Skin epidermis (tissue), 12 donors: ENCODE results near the gene MON1B.
"Not testable (repeated sequence)": the region's sequence is repeated elsewhere in the genome, so short reads cannot be mapped to it uniquely, and the experiment has no call there.

Experiments used
- H3K27ac ChIP-seq, 21 experiments: fragments of 200-600 bp; sonication (generic) in 11 of 21; one replicate each; pipeline ENCODE4 v1.5.0; 2020; ENCODE audit warnings: mild to moderate bottlenecking in 3 of 21, inconsistent platforms in 2 of 21, moderate library complexity in 2 of 21
- H3K4me3 ChIP-seq, 7 experiments: fragments of 200-600 bp; sonication (generic) in 2 of 7; one replicate each; pipeline ENCODE4 v1.5.0; 2020; ENCODE audit warnings: inconsistent platforms in 2 of 7, mild to moderate bottlenecking in 2 of 7, moderate library complexity in 1 of 7

MON1B gene

DNA sequence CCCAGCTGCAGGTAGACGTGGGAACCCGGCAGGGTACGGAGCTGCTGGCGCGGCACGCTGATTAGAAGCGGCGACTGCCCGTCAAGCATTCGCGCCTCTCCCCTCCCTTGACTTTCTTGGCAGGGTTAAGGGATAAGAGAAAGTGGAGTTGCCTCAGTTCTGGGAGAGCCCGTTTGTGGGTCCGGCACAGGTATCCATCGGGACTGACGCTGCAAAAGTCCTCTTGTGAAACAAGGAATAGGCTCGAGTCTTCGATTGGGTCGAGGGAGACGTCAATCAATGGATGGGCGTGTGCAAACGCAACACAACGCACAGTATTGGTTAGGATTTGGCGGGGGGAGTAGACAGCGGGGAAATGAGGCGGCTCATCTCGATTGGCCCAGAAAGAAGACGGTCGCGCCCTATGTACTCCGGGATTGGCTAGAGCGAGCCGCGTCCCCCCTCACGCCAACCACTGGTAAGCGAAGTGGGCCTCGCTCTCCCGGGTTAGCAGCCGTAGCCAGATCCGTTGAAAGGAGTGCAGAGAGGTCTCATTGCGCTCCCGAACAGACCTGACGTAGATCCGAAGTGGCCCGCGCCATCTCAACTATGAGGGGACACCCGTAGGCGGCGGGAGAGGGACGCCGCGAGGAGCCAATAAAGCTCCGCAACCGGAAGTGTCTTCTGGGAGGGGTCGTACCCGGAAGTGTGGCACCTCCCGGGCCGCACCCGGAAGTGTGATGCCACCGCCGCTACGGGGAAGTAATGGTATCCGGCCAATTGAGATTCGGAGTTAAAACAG is at the start of gene MON1B:
TSS of gene MON1B (plus strand) at position 713 of the 781 bp plus-strand sequence. CDS start 296 bp downstream, outside the sequence.
- peak within 1 kb of the TSS; percentile 56 to 98 (median 95) for H3K27ac ChIP-seq
- peak within 1 kb of the TSS; percentile 68 to 91 (median 86) for H3K4me3 ChIP-seq

- H3K27ac ChIP-seq: no peak overlapping the region
- no peak overlapping the region for H3K4me3 ChIP-seq
Observed at GRCh38 chr16:77143364-77143763, 47.6 kb upstream of the MON1B start.

GRCh38 chr16:77148121-77148520 is 42.9 kb upstream of the MON1B start:
- H3K4me3 ChIP-seq: no peak overlapping the region

DNA sequence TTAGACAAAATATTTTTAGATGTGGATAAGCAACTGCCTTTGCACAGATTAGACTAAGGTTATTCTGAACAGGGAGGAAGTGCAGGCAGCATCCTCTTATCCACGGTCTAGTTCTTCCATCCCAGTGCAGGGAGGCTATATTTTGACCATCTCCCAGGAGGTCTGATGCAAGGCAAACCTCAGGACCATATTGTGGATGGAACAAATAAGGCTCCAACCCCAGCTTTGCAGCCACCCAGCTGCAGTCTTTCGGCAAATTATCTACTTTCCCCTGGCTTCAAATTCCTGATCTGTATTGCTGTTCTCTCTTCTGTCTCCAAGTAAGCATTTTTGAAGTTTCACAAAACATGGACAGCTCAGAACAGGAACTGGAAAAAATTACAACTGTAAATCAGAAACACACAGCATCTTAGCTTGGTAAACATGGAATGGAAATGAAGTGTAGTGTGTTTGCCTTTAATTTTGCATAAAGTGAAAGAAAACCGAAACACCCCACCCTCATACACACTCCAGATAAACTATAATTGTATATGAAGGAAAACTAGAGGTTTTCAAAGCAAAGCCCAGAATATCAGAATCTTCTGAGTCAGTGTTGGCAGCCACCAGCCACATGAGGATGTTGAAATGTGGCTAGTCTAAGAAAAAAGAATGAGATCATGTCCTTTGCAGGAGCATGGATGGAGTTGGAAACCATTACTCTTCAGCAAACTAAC is 33.5 kb upstream of the MON1B start:
- Histone ChIP-seq H3K4me3 (no peak overlapping the region), H3K27ac (no peak overlapping the region)

More at GRCh38 chr16:77148121-77148520, 42.9 kb upstream of the MON1B start:
- no peak overlapping the region for H3K27ac ChIP-seq

- Histone ChIP-seq H3K4me3 (no peak overlapping the region), H3K27ac (peak overlapping the region in 1 of 21 experiments; percentile 23)
Observed at GRCh38 chr16:77158293-77158692, 32.7 kb upstream of the MON1B start.

DNA sequence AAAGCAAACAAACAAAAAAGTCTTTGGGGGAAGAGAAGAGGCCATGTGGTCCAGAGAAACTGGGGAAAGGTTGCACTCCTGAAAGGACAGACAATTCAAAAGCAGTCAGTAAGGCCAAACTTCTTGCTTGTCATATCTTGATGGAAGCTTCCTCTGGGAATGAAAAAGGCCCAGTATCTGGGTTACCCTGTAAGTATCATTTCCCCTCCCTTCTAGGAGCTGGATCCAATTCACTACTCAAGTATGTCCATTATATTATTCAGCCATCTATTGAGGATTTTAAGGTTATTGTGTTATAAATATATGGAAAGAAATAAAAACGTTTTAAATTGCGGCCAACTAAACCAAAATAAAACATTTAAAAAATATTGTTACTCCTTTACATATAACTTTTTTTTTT is 26.0 kb upstream of the MON1B start:
- no peak overlapping the region for H3K27ac ChIP-seq
- H3K4me3 ChIP-seq: no peak overlapping the region

DNA sequence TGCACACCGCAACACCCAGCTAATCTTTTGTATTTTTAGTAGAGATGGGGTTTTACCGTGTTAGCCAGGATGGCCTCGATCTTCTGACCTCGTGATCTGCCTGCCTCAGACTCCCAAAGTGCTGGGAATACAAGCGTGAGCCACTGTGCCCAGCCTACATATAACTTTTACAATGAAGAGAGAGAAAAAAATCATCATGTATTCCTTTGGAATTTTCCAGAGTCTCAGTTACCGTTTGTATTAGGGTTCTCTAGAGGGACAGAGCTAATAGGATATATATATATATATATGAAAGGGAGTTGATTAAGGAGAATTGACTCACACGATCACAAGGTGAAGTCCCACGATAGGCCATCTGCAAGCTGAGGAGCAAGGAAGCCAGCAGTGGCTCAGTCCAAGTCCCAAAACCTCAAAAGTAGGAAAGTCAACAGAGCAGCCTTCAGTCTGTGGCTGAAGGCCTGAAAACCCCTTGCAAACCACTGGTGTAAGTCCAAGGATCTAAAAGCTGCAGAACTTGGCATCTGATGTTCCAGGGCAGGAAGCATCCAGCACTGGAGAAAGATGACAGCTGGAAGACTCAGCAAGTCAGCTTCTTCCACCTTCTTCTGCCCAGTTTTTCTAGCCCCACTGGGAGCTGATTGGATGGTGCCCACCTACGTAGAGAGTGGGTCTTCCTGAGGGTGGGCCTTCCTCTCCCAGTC is 25.3 kb upstream of the MON1B start:
- not testable (repeated sequence) for H3K27ac ChIP-seq, H3K4me3 ChIP-seq

- Histone ChIP-seq H3K27ac (no peak overlapping the region), H3K4me3 (no peak overlapping the region)
Observed at GRCh38 chr16:77166726-77167125, 24.3 kb upstream of the MON1B start.

- H3K27ac ChIP-seq: no peak overlapping the region
- no peak overlapping the region for H3K4me3 ChIP-seq
Observed at GRCh38 chr16:77168901-77169300, 22.1 kb upstream of the MON1B start.

DNA sequence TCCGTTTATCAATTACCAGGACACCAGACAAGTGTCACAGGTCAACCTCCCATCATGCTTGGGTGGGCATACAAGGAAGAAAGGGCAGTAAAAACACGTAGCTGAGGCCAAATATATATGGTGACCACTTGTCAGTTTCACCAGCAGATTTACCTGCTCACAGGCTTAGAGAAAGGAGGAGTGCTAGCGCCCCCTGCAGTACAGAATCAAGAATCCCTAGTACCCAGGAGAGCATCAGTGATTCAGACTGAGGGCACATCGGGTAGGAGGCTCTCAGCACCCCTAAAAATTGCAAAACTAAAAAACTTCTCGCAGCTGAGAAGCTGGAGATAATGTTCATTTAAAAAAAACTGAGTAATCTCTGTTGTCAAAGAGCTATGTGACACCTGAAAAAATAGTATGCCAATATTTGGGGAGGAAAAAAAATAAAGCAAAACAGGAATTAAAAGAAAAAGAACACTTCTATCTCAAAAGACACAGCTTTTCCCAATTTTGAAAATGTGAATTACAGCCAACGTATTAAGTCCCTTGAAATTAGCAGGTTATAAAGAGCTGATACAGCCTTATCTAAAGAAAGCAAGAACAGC is 21.2 kb upstream of the MON1B start:
- no peak overlapping the region for H3K4me3 ChIP-seq
- H3K27ac ChIP-seq: no peak overlapping the region

DNA sequence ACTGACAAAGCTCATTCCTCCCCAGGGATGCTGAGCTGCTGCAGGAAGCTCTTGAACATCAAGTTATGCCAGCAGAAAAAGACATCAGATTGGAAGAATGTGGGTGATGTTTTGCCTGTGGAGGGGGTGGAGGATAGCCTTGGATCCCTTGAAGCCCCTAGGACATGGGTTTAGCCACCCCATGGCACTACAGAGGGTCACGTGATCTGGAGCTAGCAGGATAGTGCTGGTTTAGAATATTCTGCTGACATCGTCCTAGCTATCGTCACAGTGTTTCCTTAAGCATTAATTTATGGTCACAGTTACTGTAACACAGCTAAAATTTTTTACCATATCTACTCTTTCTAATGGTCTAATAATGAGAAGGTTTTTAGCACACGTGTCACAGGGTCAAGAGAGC is 20.2 kb upstream of the MON1B start:
- no peak overlapping the region for H3K27ac ChIP-seq
- no peak overlapping the region for H3K4me3 ChIP-seq

DNA sequence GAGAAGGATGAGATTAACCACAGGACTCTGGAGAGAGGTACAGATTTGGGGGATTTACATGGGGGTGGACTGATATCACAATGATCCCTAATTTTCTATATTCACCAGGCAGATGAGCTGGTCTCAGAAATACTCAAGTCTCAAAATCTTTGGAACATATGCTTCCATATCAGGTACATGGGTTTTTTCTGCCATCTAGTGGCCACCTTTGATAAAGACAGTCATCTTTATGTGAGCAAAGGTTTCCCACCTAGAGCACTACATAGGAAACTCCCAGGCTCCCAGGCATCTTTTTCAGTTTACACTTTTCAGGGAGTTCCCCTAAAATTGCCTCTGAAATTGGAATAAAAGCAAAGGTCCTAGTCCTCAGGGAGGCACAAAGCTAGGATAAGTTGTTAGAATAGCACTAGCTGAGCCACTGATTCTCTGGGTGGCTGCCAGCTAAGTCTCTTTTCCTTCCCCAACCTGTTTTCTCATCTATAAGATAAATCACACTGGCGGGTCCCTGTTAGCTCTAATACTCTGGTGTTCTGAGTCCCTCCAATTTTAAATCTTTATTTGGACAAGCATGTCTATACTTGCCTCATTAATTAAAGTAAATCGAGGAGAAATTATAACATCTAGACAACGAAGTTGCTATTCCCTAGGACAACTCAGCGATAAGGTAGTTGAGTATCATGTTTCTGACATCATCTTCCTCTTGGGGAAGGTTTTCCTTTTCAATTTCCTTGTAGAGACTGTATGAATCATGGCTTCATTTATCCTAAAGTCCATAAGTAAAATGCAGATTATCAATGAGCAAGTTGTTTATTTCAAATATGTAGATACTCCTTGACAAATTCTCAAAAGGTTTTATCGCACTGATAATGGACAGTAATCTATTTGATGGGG is 19.0 kb upstream of the MON1B start:
- no peak overlapping the region for H3K4me3 ChIP-seq
- no peak overlapping the region for H3K27ac ChIP-seq

DNA sequence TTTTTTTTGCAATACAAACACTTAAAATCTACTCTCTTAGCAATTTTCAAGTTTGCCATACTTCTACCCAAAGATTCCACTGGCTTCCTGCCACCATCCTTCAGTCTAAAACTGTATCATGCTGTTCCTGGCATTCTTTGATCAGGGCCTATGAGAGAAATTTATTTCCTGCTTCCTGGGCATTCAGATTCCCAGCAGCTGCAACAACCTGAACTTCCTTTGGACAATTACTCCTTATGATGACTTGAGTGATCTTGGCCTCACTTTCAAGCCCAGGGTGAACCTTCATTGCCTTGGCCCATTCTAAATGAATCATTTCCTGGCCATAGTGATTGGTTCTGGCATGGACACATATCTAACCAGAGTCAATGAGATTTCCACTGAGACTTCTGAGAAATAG is 18.0 kb upstream of the MON1B start:
- no peak overlapping the region for H3K27ac ChIP-seq

GRCh38 chr16:77183137-77183536 is 7.9 kb upstream of the MON1B start:
- H3K4me3 ChIP-seq: no peak overlapping the region
- no peak overlapping the region for H3K27ac ChIP-seq

More for the DNA sequence above, 18.0 kb upstream of the MON1B start:
- no peak overlapping the region for H3K4me3 ChIP-seq

GRCh38 chr16:77186298-77186697 is 4.7 kb upstream of the MON1B start:
- H3K27ac ChIP-seq, H3K4me3 ChIP-seq: not testable (repeated sequence)

- peak overlapping the region; percentile 56 to 98 (median 95) for H3K27ac ChIP-seq
- peak overlapping the region; percentile 68 to 91 (median 86) for H3K4me3 ChIP-seq
Observed at GRCh38 chr16:77190190-77190477, 856 bp upstream of the MON1B start.

- peak overlapping the region; percentile 68 to 91 (median 86) for H3K4me3 ChIP-seq
- H3K27ac ChIP-seq: peak overlapping the region; percentile 37 to 98 (median 95)
Observed at GRCh38 chr16:77191259-77191969, 424 bp downstream of the MON1B start.

DNA sequence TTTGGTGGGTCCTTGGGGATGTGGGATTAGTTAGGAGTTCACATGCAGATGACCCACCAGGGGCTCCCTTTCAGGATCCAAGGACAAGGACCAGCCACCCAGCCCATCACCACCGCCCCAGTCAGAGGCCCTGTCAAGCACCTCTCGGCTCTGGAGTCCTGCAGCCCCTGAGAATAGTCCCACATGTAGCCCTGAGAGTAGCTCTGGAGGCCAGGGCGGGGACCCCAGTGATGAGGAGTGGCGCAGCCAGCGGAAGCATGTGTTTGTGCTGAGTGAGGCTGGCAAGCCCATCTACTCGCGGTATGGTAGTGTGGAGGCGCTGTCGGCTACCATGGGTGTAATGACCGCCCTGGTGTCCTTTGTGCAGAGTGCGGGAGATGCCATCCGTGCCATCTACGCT is 2.4 kb downstream of the MON1B start:
- H3K27ac ChIP-seq: no peak overlapping the region
- no peak overlapping the region for H3K4me3 ChIP-seq
